CD4-positive, alpha-beta T cell treated with Interleukin-4 for 4 hours (primary cell): Measurements from ENCODE around the gene PTH1R.

Experiments used
- DNase-seq: peaks from one replicate; pipeline ENCODE4 v3.0.0-alpha.2; 2020

PTH1R gene

GRCh38 chr3:46850468-46850779 is 27.1 kb upstream of the PTH1R start:
- DNase-seq: no peak

GRCh38 chr3:46851364-46852333 is 25.9 kb upstream of the PTH1R start:
- no peak for DNase-seq

GRCh38 chr3:46852334-46852720 is 25.2 kb upstream of the PTH1R start:
- DNase-seq: no peak

- DNase-seq: no peak
Measured at GRCh38 chr3:46852839-46853355, 24.6 kb upstream of the PTH1R start.

GRCh38 chr3:46853441-46854415 is 23.8 kb upstream of the PTH1R start:
- no peak for DNase-seq

GRCh38 chr3:46854555-46854991 is 22.9 kb upstream of the PTH1R start:
- no peak for DNase-seq

- no peak for DNase-seq
Measured at GRCh38 chr3:46856576-46857471, 20.7 kb upstream of the PTH1R start.

GRCh38 chr3:46857485-46858341 is 19.8 kb upstream of the PTH1R start:
- no peak for DNase-seq

GRCh38 chr3:46858456-46858855 is 19.1 kb upstream of the PTH1R start:
- DNase-seq: no peak

GRCh38 chr3:46859001-46859710 is 18.4 kb upstream of the PTH1R start:
- no peak for DNase-seq

- no peak for DNase-seq
Measured at GRCh38 chr3:46860017-46860809, 17.3 kb upstream of the PTH1R start.

GRCh38 chr3:46860810-46861604 is 16.5 kb upstream of the PTH1R start:
- DNase-seq: no peak

GRCh38 chr3:46861605-46862368 is 15.7 kb upstream of the PTH1R start:
- DNase-seq: no peak

- DNase-seq: no peak
Measured at GRCh38 chr3:46862369-46863025, 15.0 kb upstream of the PTH1R start.

GRCh38 chr3:46863261-46863782 is 14.2 kb upstream of the PTH1R start, which contains the start of gene MYL3:
Gene MYL3 (minus strand): TSS chr3:46863444. CDS start chr3:46863390, 54 bp downstream.
- no peak for DNase-seq

GRCh38 chr3:46864061-46864881 is 13.2 kb upstream of the PTH1R start:
- no peak for DNase-seq
